PC-3 (cell line): Measurements from ENCODE around the gene POLR3B. TPM values are rescaled to one million over a fixed set of nuclear protein-coding genes. Genes with fewer than 3 reads are reported as not detected.
"Not testable (repeated sequence)": the region's sequence is repeated elsewhere in the genome, so short reads cannot be mapped to it uniquely, and the experiment has no call there.

Source experiments
- ATAC-seq: fragments of 200-7000 bp; cut with Tn5 transposase; 2 replicates; pipeline ENCODE4 v1.9.1; 2020; ENCODE audit warnings: mild to moderate bottlenecking, moderate library complexity
- BruUV-seq: library from RNA; stranded (reverse); fragments of 400-500 nt; replicated peaks from 2 replicates; lab custom pipeline; 2021; lab: Mats Ljungman, UMichigan
- CTCF ChIA-PET: fragments of 300-600 bp; sonication (Branson Sonifier 250); formaldehyde crosslinking; loops from one replicate; lab custom pipeline; 2022; ENCODE audit warnings: antibody characterized with exemption; lab: Charles Lee
- POLR2A ChIA-PET: fragments of 300-600 bp; sonication (Branson Sonifier 250); formaldehyde crosslinking; loops from one replicate; lab custom pipeline; 2022; ENCODE audit warnings: antibody characterized with exemption; ENCODE audit not compliant: unreplicated experiment; lab: Charles Lee
- DNase-seq: peaks from one replicate; pipeline ENCODE4 v3.0.0-alpha.2; 2015
- H2AFZ ChIP-seq: fragments of 300-600 bp; sonication (generic); 2 replicates; pipeline ENCODE4 v1.6.0; 2016; ENCODE audit warnings: antibody characterized with exemption, low read length
- H3F3A ChIP-seq: fragments of 300-600 bp; sonication (generic); one replicate; pipeline ENCODE4 v1.6.0; 2017; ENCODE audit warnings: antibody characterized with exemption, low read length, control low read depth, mild to moderate bottlenecking; ENCODE audit not compliant: unreplicated experiment
- H3K27ac ChIP-seq: fragments of 300-600 bp; sonication (generic); 2 replicates; pipeline ENCODE4 v1.5.1; 2016; ENCODE audit warnings: mild to moderate bottlenecking, low read length
- H3K27me3 ChIP-seq: fragments of 300-600 bp; sonication (generic); 2 replicates; pipeline ENCODE4 v1.6.1; 2016; ENCODE audit warnings: low read length, mixed read lengths
- H3K36me3 ChIP-seq: fragments of 300-600 bp; sonication (generic); 2 replicates; pipeline ENCODE4 v1.6.1; 2016; ENCODE audit warnings: low read depth, mixed run types, low read length, mixed read lengths
- H3K4me1 ChIP-seq: fragments of 300-600 bp; sonication (generic); 2 replicates; pipeline ENCODE4 v1.5.1; 2016; ENCODE audit warnings: low read length; ENCODE audit not compliant: insufficient read depth
- H3K4me2 ChIP-seq: fragments of 300-600 bp; sonication (generic); 2 replicates; pipeline ENCODE4 v1.6.0; 2016; ENCODE audit warnings: low read length
- H3K4me3 ChIP-seq: fragments of 300-600 bp; sonication (generic); 2 replicates; pipeline ENCODE4 v1.5.1; 2016; ENCODE audit warnings: mild to moderate bottlenecking, low read length, mixed read lengths
- H3K79me2 ChIP-seq: fragments of 300-600 bp; sonication (generic); 2 replicates; pipeline ENCODE4 v1.6.1; 2017; ENCODE audit warnings: low read length, mixed read lengths
- H3K9ac ChIP-seq: fragments of 300-600 bp; sonication (generic); 2 replicates; pipeline ENCODE4 v1.6.0; 2016; ENCODE audit warnings: mild to moderate bottlenecking, low read length
- H3K9me2 ChIP-seq: fragments of 300-600 bp; sonication (generic); replicated peaks from 2 replicates; pipeline ENCODE4 v1.6.1; 2016; ENCODE audit warnings: mixed run types, low read length, mixed read lengths
- H3K9me3 ChIP-seq: fragments of 300-600 bp; sonication (generic); 2 replicates; pipeline ENCODE4 v1.6.1; 2016; ENCODE audit warnings: low read length, mixed read lengths
- H4K20me1 ChIP-seq: fragments of 300-600 bp; sonication (generic); 2 replicates; pipeline ENCODE4 v1.6.1; 2016; ENCODE audit warnings: low read length, mixed read lengths
- EZH2 ChIP-seq: fragments of 300-600 bp; sonication (generic); IDR thresholded peaks from one replicate; pipeline ENCODE4 v1.6.1; 2017; ENCODE audit warnings: antibody characterized with exemption, mild to moderate bottlenecking, low read length; ENCODE audit not compliant: unreplicated experiment
- EZH2phosphoT487 ChIP-seq: fragments of 300-600 bp; sonication (generic); IDR thresholded peaks from 2 replicates; pipeline ENCODE4 v1.6.1; 2018; ENCODE audit warnings: mild to moderate bottlenecking, antibody characterized with exemption, low read length, borderline replicate concordance
- intact Hi-C: fragments of 100-400 bp; cut with micrococcal nuclease; formaldehyde crosslinking; loops from 2 replicates; pipeline ENCODE4 v1.9.0; 2023
- total RNA-seq: library from RNA; depleted of rRNA; stranded (reverse); fragments of >200 nt; gene quantifications from 2 replicates; pipeline ENCODE4 v1.2.3, GENCODE V29; 2014
- TF ChIP-seq, protein P1 (sequence below): fragments of 300-600 bp; sonication (generic); conservative IDR thresholded peaks from 2 replicates; pipeline ENCODE4 v1.5.1; 2017; ENCODE audit warnings: antibody characterized with exemption, low read depth, mild to moderate bottlenecking, low read length

The POLR3B gene
- total RNA-seq, 1 experiment from 2014 or later = 23.4 TPM

DNA sequence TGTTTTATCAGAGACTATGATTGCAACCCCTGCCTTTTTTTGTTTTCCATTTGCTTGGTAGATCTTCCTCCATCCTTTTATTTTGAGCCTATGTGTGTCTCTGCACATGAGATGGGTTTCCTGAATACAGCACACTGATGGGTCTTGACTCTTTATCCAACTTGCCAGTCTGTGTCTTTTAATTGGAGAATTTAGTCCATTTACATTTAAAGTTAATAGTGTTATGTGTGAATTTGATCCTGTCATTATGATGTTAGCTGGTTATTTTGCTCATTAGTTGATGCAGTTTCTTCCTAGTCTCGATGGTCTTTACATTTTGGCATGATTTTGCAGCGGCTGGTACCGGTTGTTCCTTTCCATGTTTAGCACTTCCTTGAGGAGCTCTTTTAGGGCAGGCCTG lies 118.1 kb downstream of the POLR3B start:
- intact Hi-C loops, H2AFZ ChIP-seq, CTCF ChIA-PET, H4K20me1 ChIP-seq, H3K4me2 ChIP-seq, H3K9ac ChIP-seq, H3K36me3 ChIP-seq, H3K27me3 ChIP-seq, BruUV-seq, H3K4me3 ChIP-seq, H3K4me1 ChIP-seq, H3K27ac ChIP-seq, H3K9me3 ChIP-seq, H3K79me2 ChIP-seq, POLR2A ChIA-PET, DNase-seq, H3K9me2 ChIP-seq, ATAC-seq, H3F3A ChIP-seq: not testable (repeated sequence)

DNA sequence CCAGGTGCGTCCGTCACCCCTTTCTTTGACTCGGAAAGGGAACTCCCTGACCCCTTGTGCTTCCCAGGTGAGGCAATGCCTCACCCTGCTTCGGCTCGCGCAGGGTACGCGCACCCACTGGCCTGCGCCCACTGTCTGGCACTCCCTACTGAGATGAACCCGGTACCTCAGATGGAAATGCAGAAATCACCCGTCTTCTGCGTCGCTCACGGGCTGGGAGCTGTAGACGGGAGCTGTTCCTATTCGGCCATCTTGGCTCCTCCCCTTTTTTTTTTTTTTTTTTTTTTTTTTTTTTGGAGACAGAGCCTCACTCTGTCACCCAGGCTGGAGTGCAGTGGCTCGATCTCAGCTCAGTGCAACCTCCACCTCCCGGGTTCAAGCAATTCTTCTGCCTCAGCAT lies 120.1 kb downstream of the POLR3B start:
- H3K9ac ChIP-seq, H3K27ac ChIP-seq, H3K36me3 ChIP-seq, ATAC-seq, H3K4me1 ChIP-seq, H3K4me3 ChIP-seq, H3K4me2 ChIP-seq, H3K9me2 ChIP-seq, H3F3A ChIP-seq, H4K20me1 ChIP-seq, DNase-seq, intact Hi-C loops, H2AFZ ChIP-seq, H3K9me3 ChIP-seq, BruUV-seq, H3K27me3 ChIP-seq, H3K79me2 ChIP-seq: not testable (repeated sequence)
- ChIA-PET POLR2A (interaction anchor here (0.6 kb wide), 1 partner anchor 73 kb away, joined by 3 read pairs; no protein-coding TSS in a partner anchor), CTCF (interaction anchor here (0.6 kb wide), 2 partner anchors 208 to 536 kb away, joined by 5 read pairs; no protein-coding TSS in a partner anchor)

DNA sequence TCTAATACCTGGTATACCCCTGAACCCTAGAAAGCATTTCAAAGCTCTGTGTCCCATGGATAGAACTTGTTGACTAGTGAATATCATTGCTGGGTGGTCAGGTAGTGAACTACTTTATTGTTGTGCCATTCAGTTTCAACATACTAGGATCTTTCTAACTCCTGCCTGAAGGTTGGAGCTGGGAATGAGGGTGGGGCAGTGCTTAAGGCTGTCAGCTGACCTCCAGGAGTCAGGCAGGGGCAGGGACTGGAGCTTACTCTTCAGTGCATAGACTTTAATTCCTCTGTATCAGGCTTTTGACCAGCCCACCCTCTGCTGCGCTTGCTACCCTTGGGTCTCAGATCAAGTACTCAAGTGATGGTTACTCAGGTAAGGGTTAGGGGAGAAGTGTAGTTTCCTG lies 122.7 kb downstream of the POLR3B start:
- CTCF ChIA-PET = no interaction called here
- Histone ChIP-seq H3K27me3 (no peaks in the 10 kb centered on the region), H3K9me3 (no peaks in the 10 kb centered on the region), H3K4me3 (no peak overlapping the region), H3K4me1 (no peaks in the 10 kb centered on the region), H3F3A (no peaks in the 10 kb centered on the region), H3K9me2 (no peaks in the 10 kb centered on the region), H3K9ac (no peak overlapping the region), H3K79me2 (no peaks in the 10 kb centered on the region), H3K27ac (no peak overlapping the region), H3K4me2 (no peak overlapping the region), H3K36me3 (peaks cover 4% of the 10 kb centered on the region; the same call in 1 of the 2 replicates), H4K20me1 (no peaks in the 10 kb centered on the region), H2AFZ (no peak overlapping the region)
- BruUV-seq = no TSS peak
- TF ChIP-seq EZH2 = no peak
- no peak for TF ChIP-seq EZH2phosphoT487
- TF ChIP-seq, protein P1, sequence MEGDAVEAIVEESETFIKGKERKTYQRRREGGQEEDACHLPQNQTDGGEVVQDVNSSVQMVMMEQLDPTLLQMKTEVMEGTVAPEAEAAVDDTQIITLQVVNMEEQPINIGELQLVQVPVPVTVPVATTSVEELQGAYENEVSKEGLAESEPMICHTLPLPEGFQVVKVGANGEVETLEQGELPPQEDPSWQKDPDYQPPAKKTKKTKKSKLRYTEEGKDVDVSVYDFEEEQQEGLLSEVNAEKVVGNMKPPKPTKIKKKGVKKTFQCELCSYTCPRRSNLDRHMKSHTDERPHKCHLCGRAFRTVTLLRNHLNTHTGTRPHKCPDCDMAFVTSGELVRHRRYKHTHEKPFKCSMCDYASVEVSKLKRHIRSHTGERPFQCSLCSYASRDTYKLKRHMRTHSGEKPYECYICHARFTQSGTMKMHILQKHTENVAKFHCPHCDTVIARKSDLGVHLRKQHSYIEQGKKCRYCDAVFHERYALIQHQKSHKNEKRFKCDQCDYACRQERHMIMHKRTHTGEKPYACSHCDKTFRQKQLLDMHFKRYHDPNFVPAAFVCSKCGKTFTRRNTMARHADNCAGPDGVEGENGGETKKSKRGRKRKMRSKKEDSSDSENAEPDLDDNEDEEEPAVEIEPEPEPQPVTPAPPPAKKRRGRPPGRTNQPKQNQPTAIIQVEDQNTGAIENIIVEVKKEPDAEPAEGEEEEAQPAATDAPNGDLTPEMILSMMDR = no peak
- no peak for DNase-seq
- intact Hi-C loops = no loop called here
- ATAC-seq = no peak
- POLR2A ChIA-PET = no interaction called here

DNA sequence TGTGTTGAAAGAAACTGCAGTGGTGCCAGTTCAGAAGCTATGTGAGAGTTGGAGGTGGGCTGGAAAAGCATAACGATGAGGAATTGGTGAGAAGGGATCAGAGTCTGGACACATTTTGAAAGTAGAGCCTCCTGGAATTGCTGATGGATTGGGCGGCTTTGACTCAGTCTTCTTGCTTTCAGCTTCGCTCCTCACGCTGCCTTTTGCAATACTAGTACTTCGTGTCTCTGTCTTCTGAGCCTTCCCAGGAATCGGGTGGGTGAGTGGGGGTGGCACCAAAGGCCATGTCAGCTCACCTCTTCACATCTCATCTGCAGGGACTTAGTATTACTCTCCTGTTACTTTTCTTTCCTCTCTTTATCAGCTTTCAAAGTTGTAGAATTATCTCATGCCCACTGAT lies 123.7 kb downstream of the POLR3B start:
- POLR2A ChIA-PET = no interaction called here
- Histone ChIP-seq H3K27ac (no peak overlapping the region), H3K4me1 (no peaks in the 10 kb centered on the region), H3K9ac (no peak overlapping the region), H3K9me2 (no peaks in the 10 kb centered on the region), H2AFZ (no peak overlapping the region), H3K4me3 (no peak overlapping the region), H3K4me2 (no peak overlapping the region), H3F3A (no peaks in the 10 kb centered on the region), H3K9me3 (no peaks in the 10 kb centered on the region), H3K79me2 (no peaks in the 10 kb centered on the region), H3K36me3 (peaks cover 4% of the 10 kb centered on the region; the same call in 1 of the 2 replicates), H3K27me3 (no peaks in the 10 kb centered on the region), H4K20me1 (no peaks in the 10 kb centered on the region)
- no peak for TF ChIP-seq EZH2phosphoT487
- TF ChIP-seq, protein P1 = no peak
- TF ChIP-seq EZH2 = no peak
- DNase-seq = no peak
- intact Hi-C loops = no loop called here
- ATAC-seq = no peak
- no TSS peak for BruUV-seq
- CTCF ChIA-PET = no interaction called here
